ENCODE results near the gene AFAP1L1. TPM values are rescaled to one million over a fixed set of nuclear protein-coding genes. Genes with fewer than 3 reads are reported as not detected.

AFAP1L1 gene
- total and polyA plus RNA-seq, 7 donors = 0.23 to 8.6 (median 5.6) TPM

DNA sequence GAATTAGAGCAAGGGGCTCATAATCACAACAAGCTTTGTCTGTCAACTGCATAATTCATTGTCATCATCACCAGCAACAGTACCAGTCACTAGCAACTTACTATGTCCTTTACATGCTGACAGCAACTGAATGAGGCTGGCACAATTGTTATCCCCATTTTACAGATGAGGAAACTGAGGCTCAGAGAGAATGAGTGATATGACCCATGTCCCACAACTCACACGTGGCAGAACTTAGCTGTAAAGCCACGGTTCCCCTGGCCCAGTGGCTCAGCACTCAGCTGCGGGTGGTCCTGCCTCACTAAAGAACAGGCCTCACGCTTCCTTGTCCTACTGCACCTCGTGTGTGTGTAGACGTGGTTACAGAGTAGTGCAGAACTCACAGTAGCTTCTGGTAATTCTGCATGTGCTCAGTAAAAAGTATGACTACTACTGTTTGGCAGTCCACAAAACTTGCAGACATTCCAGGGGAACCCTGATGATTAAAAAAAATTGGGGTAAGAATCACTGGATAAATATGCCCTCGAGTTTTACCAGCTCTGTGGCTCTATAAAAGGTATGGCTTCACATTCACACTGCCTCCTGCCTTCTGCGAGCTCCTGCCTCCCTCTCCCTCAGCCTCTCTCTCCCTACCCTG, 30.2 kb downstream of the AFAP1L1 start:
- no peak for TF ChIP-seq CTCF (IDR thresholded peaks at IDR 0.05)
- TF ChIP-seq POLR2A (IDR thresholded peaks at IDR 0.05) = no peak
- no peak for TF ChIP-seq EP300 (IDR thresholded peaks at IDR 0.05)
- TF ChIP-seq POLR2AphosphoS5 (IDR thresholded peaks at IDR 0.05) = no peak
- intact Hi-C loops (cut with DNase I) = no loop called here
- Histone ChIP-seq H3K27ac (no peak overlapping the region), H3K27me3 (no peaks in the 10 kb centered on the region), H3K36me3 (no peaks in the 10 kb centered on the region), H3K4me3 (no peak overlapping the region), H3K9me3 (no peaks in the 10 kb centered on the region), H3K4me1 (no peaks in the 10 kb centered on the region)
- no peak for DNase-seq
- WGBS, 2 donors = 79 to 82% methylated on average over 8 of the region's 8 CpGs

DNA sequence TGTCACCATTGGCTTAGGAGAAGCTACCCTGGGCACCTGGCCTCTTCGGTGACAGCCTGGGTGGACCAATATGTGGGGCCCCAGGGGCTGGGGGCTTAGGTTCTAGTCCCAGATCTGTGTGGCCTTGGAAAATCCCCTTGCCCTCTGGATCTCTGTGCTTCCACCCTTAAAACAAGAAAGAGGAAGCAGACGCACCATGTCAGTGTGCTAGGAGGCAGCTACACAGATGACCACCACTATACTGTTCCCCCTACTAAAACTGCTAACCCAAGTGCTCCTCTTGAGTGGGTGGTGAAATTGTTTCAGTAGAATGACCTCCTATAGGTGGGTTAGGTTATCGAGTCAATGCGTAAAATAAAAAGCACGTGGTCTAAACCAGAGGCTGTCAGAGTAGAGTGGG, 31.0 kb downstream of the AFAP1L1 start:
- DNase-seq = no peak
- Histone ChIP-seq H3K27me3 (no peaks in the 10 kb centered on the region), H3K4me1 (no peaks in the 10 kb centered on the region), H3K9me3 (no peaks in the 10 kb centered on the region), H3K4me3 (no peak overlapping the region), H3K27ac (no peak overlapping the region), H3K36me3 (no peaks in the 10 kb centered on the region)
- intact Hi-C loops (cut with DNase I) = no loop called here
- WGBS, 2 donors = 89 to 92% methylated on average over 5 of the region's 5 CpGs
- TF ChIP-seq POLR2A (IDR thresholded peaks at IDR 0.05) (no peak), EP300 (IDR thresholded peaks at IDR 0.05) (no peak), POLR2AphosphoS5 (IDR thresholded peaks at IDR 0.05) (no peak), CTCF (IDR thresholded peaks at IDR 0.05) (no peak)

- intact Hi-C loops (cut with DNase I) = no loop called here
- H3K27ac ChIP-seq = no peak overlapping the region
- H3K4me1 ChIP-seq = no peaks in the 10 kb centered on the region
- no peaks in the 10 kb centered on the region for H3K9me3 ChIP-seq
- no peaks in the 10 kb centered on the region for H3K36me3 ChIP-seq
- H3K4me3 ChIP-seq = no peak overlapping the region
- H3K27me3 ChIP-seq = no peaks in the 10 kb centered on the region
- DNase-seq = no peak
- 80 to 89% methylated on average over 4 of the region's 4 CpGs for WGBS, 2 donors
- TF ChIP-seq EP300 (IDR thresholded peaks at IDR 0.05) (no peak), CTCF (IDR thresholded peaks at IDR 0.05) (no peak), POLR2A (IDR thresholded peaks at IDR 0.05) (no peak), POLR2AphosphoS5 (IDR thresholded peaks at IDR 0.05) (no peak)
Observed at GRCh38 chr5:149303210-149303609, 31.6 kb downstream of the AFAP1L1 start.

GRCh38 chr5:149304195-149305078, 32.8 kb downstream of the AFAP1L1 start:
- H3K4me3 ChIP-seq = no peak overlapping the region
- H3K27ac ChIP-seq = peak overlapping the region in 1 of 4 donors; percentile 20
- TF ChIP-seq POLR2AphosphoS5 (IDR thresholded peaks at IDR 0.05) (no peak), CTCF (IDR thresholded peaks at IDR 0.05) (no peak)
- intact Hi-C loops (cut with DNase I) = no loop called here
- WGBS, 2 donors = 81 to 84% methylated on average over 11 of the region's 11 CpGs
- no peaks in the 10 kb centered on the region for H3K27me3 ChIP-seq
- H3K36me3 ChIP-seq = no peaks in the 10 kb centered on the region
- no peaks in the 10 kb centered on the region for H3K9me3 ChIP-seq
- no peaks in the 10 kb centered on the region for H3K4me1 ChIP-seq
- DNase-seq = no peak
